Ishikawa (cell line): Measurements from ENCODE around the gene JUNB.

ENCODE experiments used
- CEBPB ChIP-seq: IDR thresholded peaks from 2 replicates; pipeline ENCODE4 v1.6.1; 2012
- CREB1 ChIP-seq: IDR thresholded peaks from 2 replicates; pipeline ENCODE4 v1.6.1; 2012; ENCODE audit warnings: low read depth
- EP300 ChIP-seq: IDR thresholded peaks from 2 replicates; pipeline ENCODE4 v1.6.1; 2012; ENCODE audit warnings: borderline replicate concordance
- NFIC ChIP-seq: IDR thresholded peaks from 2 replicates; pipeline ENCODE4 v1.6.1; 2012
- RAD21 ChIP-seq: IDR thresholded peaks from 2 replicates; pipeline ENCODE4 v1.6.1; 2012; ENCODE audit warnings: low read depth

DNA sequence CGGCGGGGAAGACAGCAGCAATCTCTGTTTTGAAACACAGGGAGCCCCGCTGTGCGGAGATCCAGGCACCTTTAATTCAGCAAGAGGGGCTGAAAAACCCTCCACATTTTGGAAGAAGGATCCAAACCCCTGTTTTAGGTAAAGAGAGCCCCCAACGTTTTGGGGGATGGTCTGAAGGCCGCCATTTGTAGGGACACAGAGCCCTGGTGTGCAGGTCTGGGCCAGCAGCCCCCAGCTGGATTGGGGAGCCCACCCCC is 12.5 kb upstream of the JUNB start:
- TF ChIP-seq CEBPB (no peak), RAD21 (no peak), CREB1 (no peak), EP300 (no peak), NFIC (no peak)
